Panc1 (cell line): ENCODE data around the gene SH3TC1. TPM values are rescaled to one million over a fixed set of nuclear protein-coding genes. Genes with fewer than 3 reads are reported as not detected.

Source experiments
- ATAC-seq: fragments of 200-7000 bp; cut with Tn5 transposase; 2 replicates; pipeline ENCODE4 v1.9.1; 2020; ENCODE audit warnings: mild to moderate bottlenecking, moderate library complexity
- BruUV-seq: library from RNA; stranded (reverse); fragments of 400-500 nt; replicated peaks from 2 replicates; lab custom pipeline; 2021; lab: Mats Ljungman, UMichigan
- CTCF ChIA-PET: fragments of 300-600 bp; sonication (Branson Sonifier 250); formaldehyde crosslinking; loops from one replicate; lab custom pipeline; 2022; ENCODE audit warnings: antibody characterized with exemption; lab: Charles Lee
- POLR2A ChIA-PET: fragments of 300-600 bp; sonication (Branson Sonifier 250); formaldehyde crosslinking; loops from one replicate; lab custom pipeline; 2022; ENCODE audit warnings: antibody characterized with exemption; lab: Charles Lee
- DNase-seq: peaks from one replicate; pipeline ENCODE4 v3.0.0-alpha.2; 2010; ENCODE audit warnings: low read depth, low spot score
- H3K27ac ChIP-seq: 2 replicates; pipeline ENCODE4 v1.5.1; 2011; ENCODE audit warnings: mild to moderate bottlenecking, low read length, inconsistent platforms
- H3K27me3 ChIP-seq: fragments of 200-500 bp; sonication (Bioruptor generic); 2 replicates; pipeline ENCODE4 v1.6.0; 2014; ENCODE audit warnings: low read length, inconsistent platforms; ENCODE audit not compliant: control insufficient read depth, insufficient read depth
- H3K36me3 ChIP-seq: fragments of 200-500 bp; sonication (Bioruptor generic); 2 replicates; pipeline ENCODE4 v1.5.1; 2014; ENCODE audit warnings: inconsistent platforms, mild to moderate bottlenecking, low read length, moderate library complexity; ENCODE audit not compliant: control insufficient read depth, insufficient read depth
- H3K4me1 ChIP-seq: 2 replicates; pipeline ENCODE4 v1.5.1; 2011; ENCODE audit warnings: inconsistent platforms, mild to moderate bottlenecking, low read length, moderate library complexity; ENCODE audit not compliant: control insufficient read depth, insufficient read depth
- H3K4me3 ChIP-seq, 2 experiments: 2 replicates each; pipeline ENCODE4 v1.5.1; 2011 to 2012; ENCODE audit warnings: low read depth in 2 of 2, low read length in 2 of 2, mild to moderate bottlenecking in 2 of 2, inconsistent platforms in 1 of 2, moderate library complexity in 1 of 2
- H3K9me3 ChIP-seq: fragments of 200-500 bp; sonication (Bioruptor generic); 2 replicates; pipeline ENCODE4 v1.5.1; 2014; ENCODE audit warnings: low read depth, mild to moderate bottlenecking, inconsistent platforms, low read length, moderate library complexity; ENCODE audit not compliant: control insufficient read depth, insufficient read depth
- CTCF ChIP-seq: fragments of 450-650 bp; IDR thresholded peaks from 2 replicates; pipeline ENCODE4 v1.5.1; 2017; ENCODE audit warnings: mild to moderate bottlenecking
- POLR2AphosphoS5 ChIP-seq: IDR thresholded peaks from 2 replicates; pipeline ENCODE4 v1.6.1; 2012; ENCODE audit warnings: mild to moderate bottlenecking, low read depth, low read length, moderate library complexity
- REST ChIP-seq, 2 experiments: IDR thresholded peaks; 2 replicates each; pipeline ENCODE4 v1.6.1; 2011 to 2012; ENCODE audit warnings: low read depth in 2 of 2, control low read depth in 1 of 2, low read length in 1 of 2, mild to moderate bottlenecking in 1 of 2, moderate library complexity in 1 of 2; ENCODE audit not compliant: insufficient read depth in 1 of 2
- SIN3A ChIP-seq: IDR thresholded peaks from 2 replicates; pipeline ENCODE4 v1.6.1; 2012; ENCODE audit warnings: low read depth, mild to moderate bottlenecking, low read length, moderate library complexity, borderline replicate concordance; ENCODE audit not compliant: insufficient read depth
- TCF7L2 ChIP-seq: IDR thresholded peaks from 2 replicates; pipeline ENCODE4 v1.6.1; 2011; ENCODE audit warnings: mild to moderate bottlenecking, low read depth, low read length, inconsistent platforms
- in situ Hi-C: cut with HindIII; loops from 2 replicates; pipeline ENCODE4 v1.10.0; 2016; ENCODE audit warnings: low sequenced_read_pairs, low pct_unique_long_range_greater_than_20kb
- intact Hi-C: fragments of 100-400 bp; cut with micrococcal nuclease; formaldehyde crosslinking; loops from one replicate; pipeline ENCODE4 v1.10.0; 2022; ENCODE audit not compliant: unreplicated experiment
- total RNA-seq: library from RNA; stranded (reverse); gene quantifications from one replicate; pipeline ENCODE4 v1.2.1, GENCODE V29; 2021; ENCODE audit not compliant: unreplicated experiment

SH3TC1 gene
- total RNA-seq, 1 experiment from 2014 or later, result 4.5 TPM

GRCh38 chr4:8210616-8211015 lies 11.5 kb downstream of the SH3TC1 start:
- intact Hi-C loops (no loop called here), in situ Hi-C loops (no loop called here)
- no peak overlapping the region for H3K27ac ChIP-seq
- H3K4me1 ChIP-seq, result no peaks in the 10 kb centered on the region
- no peak overlapping the region for H3K4me3 ChIP-seq
- H3K36me3 ChIP-seq, result no peaks in the 10 kb centered on the region
- ChIA-PET POLR2A (no interaction called here), CTCF (no interaction called here)
- H3K27me3 ChIP-seq, result no peaks in the 10 kb centered on the region
- DNase-seq (no peak), ATAC-seq (no peak)
- no TSS peak for BruUV-seq
- no peak for TF ChIP-seq POLR2AphosphoS5
- no peak for TF ChIP-seq REST (IDR thresholded peaks at IDR 0.05; ENCODE audit: insufficient read depth in 1 of 2, low read depth in 2 of 2, low read length in 1 of 2)
- H3K9me3 ChIP-seq, result no peaks in the 10 kb centered on the region

- intact Hi-C loops, result no loop called here
- BruUV-seq, result no TSS peak
- H3K4me3 ChIP-seq, result no peak overlapping the region
- no peak overlapping the region for H3K27ac ChIP-seq
- no peak for ATAC-seq
- CTCF ChIA-PET, result no interaction called here
- TF ChIP-seq TCF7L2 (no peak), SIN3A (no peak), REST (IDR thresholded peaks at IDR 0.05; ENCODE audit: insufficient read depth in 1 of 2, low read depth in 2 of 2, low read length in 1 of 2) (no peak), POLR2AphosphoS5 (no peak), CTCF (no peak)
- no peaks in the 10 kb centered on the region for H3K36me3 ChIP-seq
- in situ Hi-C loops, result no loop called here
- no peaks in the 10 kb centered on the region for H3K9me3 ChIP-seq
- no peak for DNase-seq
- no peaks in the 10 kb centered on the region for H3K4me1 ChIP-seq
- POLR2A ChIA-PET, result no interaction called here
- no peaks in the 10 kb centered on the region for H3K27me3 ChIP-seq
These were observed 12.2 kb downstream of the SH3TC1 start for GRCh38 chr4:8211251-8211650.
